SK-N-SH (cell line): ENCODE data around the gene FOXL2NB. TPM values are rescaled to one million over a fixed set of nuclear protein-coding genes. Genes with fewer than 3 reads are reported as not detected.
"Not testable (repeated sequence)": the region's sequence is repeated elsewhere in the genome, so short reads cannot be mapped to it uniquely, and the experiment has no call there.

Experiments used
- CTCF ChIA-PET: fragments of 300-600, 350-600 bp; formaldehyde crosslinking; extraction: SDS; loops from one replicate; lab custom pipeline; 2021; lab: Yijun Ruan, JAX
- POLR2A ChIA-PET: fragments of 350-600 bp; sonication (Branson Sonifier 250); formaldehyde crosslinking; extraction: SDS; loops from one replicate; lab custom pipeline; 2020; ENCODE audit warnings: antibody characterized with exemption, inconsistent platforms; lab: Yijun Ruan, JAX
- DNase-seq: peaks from one replicate; pipeline ENCODE4 v3.0.0; 2012
- H2AFZ ChIP-seq: fragments of 200-600 bp; sonication (generic); 2 replicates; pipeline ENCODE4 v1.8.1; 2016; ENCODE audit warnings: antibody characterized with exemption, mild to moderate bottlenecking, low read depth
- H3F3A ChIP-seq: fragments of 200-600 bp; sonication (generic); replicated peaks from 2 replicates; pipeline ENCODE3; 2016; ENCODE audit warnings: antibody characterized with exemption, mild to moderate bottlenecking; ENCODE audit not compliant: insufficient read depth
- H3K27ac ChIP-seq, 2 experiments: fragments of 200-500 bp in 1 of 2; fragments of 200-600 bp in 1 of 2; sonication (Bioruptor generic) in 1 of 2; sonication (generic), shearing (Covaris generic) in 1 of 2; 2 replicates each; pipeline versions ENCODE4 v1.5.1 to v1.6.1; 2014 to 2016; ENCODE audit warnings: low read depth in 2 of 2, inconsistent platforms in 1 of 2, low read length in 1 of 2, mild to moderate bottlenecking in 1 of 2, mixed read lengths in 1 of 2
- H3K27me3 ChIP-seq: fragments of 200-600 bp; sonication (generic), shearing (Covaris generic); 2 replicates; pipeline ENCODE4 v1.6.1; 2016; ENCODE audit warnings: mixed run types; ENCODE audit not compliant: insufficient read depth
- H3K36me3 ChIP-seq, 2 experiments: fragments of 200-500 bp in 1 of 2; fragments of 200-600 bp in 1 of 2; sonication (Bioruptor generic) in 1 of 2; sonication (generic) in 1 of 2; replicated peaks in 1 of 2; 2 replicates each; pipeline versions ENCODE3 to v1.5.1; 2014 to 2016; ENCODE audit warnings: low read length in 1 of 2, mild to moderate bottlenecking in 1 of 2; ENCODE audit not compliant: insufficient read depth in 2 of 2, control insufficient read depth in 1 of 2
- H3K4me1 ChIP-seq, 2 experiments: fragments of 200-500 bp in 1 of 2; fragments of 200-600 bp in 1 of 2; sonication (Bioruptor generic) in 1 of 2; sonication (generic), shearing (Covaris generic) in 1 of 2; 2 replicates each; pipeline versions ENCODE4 v1.5.1 to v1.6.1; 2014 to 2016; ENCODE audit warnings: low read depth in 1 of 2, low read length in 1 of 2, mixed run types in 1 of 2; ENCODE audit not compliant: insufficient read depth in 2 of 2, control insufficient read depth in 1 of 2
- H3K4me2 ChIP-seq: fragments of 200-600 bp; sonication (generic), shearing (Covaris generic); 2 replicates; pipeline ENCODE4 v1.6.1; 2017; ENCODE audit warnings: mixed run types
- H3K4me3 ChIP-seq, 2 experiments: fragments of 200-500 bp in 1 of 2; fragments of 200-600 bp in 1 of 2; sonication (Bioruptor generic) in 1 of 2; sonication (generic), shearing (Covaris generic) in 1 of 2; 2 replicates each; pipeline versions ENCODE4 v1.5.1 to v1.8.1; 2014 to 2016; ENCODE audit warnings: low read depth in 2 of 2, inconsistent platforms in 1 of 2, low read length in 1 of 2, mild to moderate bottlenecking in 1 of 2, mixed read lengths in 1 of 2, moderate library complexity in 1 of 2
- H3K79me2 ChIP-seq: fragments of 200-600 bp; sonication (generic); 2 replicates; pipeline ENCODE4 v1.8.1; 2017; ENCODE audit warnings: mild to moderate bottlenecking; ENCODE audit not compliant: insufficient read depth
- H3K9ac ChIP-seq: fragments of 200-600 bp; sonication (generic); 2 replicates; pipeline ENCODE4 v1.6.1; 2017; ENCODE audit warnings: mixed run types
- H3K9me2 ChIP-seq: fragments of 200-600 bp; sonication (generic); 2 replicates; pipeline ENCODE4 v1.6.1; 2017; ENCODE audit warnings: mixed run types
- H3K9me3 ChIP-seq: fragments of 200-600 bp; sonication (generic); 2 replicates; pipeline ENCODE4 v1.6.1; 2017; ENCODE audit warnings: mixed run types, mild to moderate bottlenecking, moderate library complexity
- H4K20me1 ChIP-seq: fragments of 200-600 bp; sonication (generic); 2 replicates; pipeline ENCODE4 v1.6.1; 2017; ENCODE audit warnings: mild to moderate bottlenecking, mixed run types; ENCODE audit not compliant: insufficient read depth
- RAD21 ChIP-seq: IDR thresholded peaks from 2 replicates; pipeline ENCODE4 v1.6.1; 2012; ENCODE audit warnings: mild to moderate bottlenecking, low read length
- SMC3 ChIP-seq: IDR thresholded peaks from 2 replicates; pipeline ENCODE4 v1.6.1; 2012; ENCODE audit warnings: low read depth, low read length, improper control_type of control experiment
- TAF1 ChIP-seq: IDR thresholded peaks from 2 replicates; pipeline ENCODE4 v1.6.1; 2012; ENCODE audit warnings: low read depth, mild to moderate bottlenecking, low read length, moderate library complexity, borderline replicate concordance
- WGBS: methylation state at CpG from one replicate; pipeline ENCODE4 v1.1.6; 2017; ENCODE audit warnings: low lambda C conversion rate; 5-methylcytosine and 5-hydroxymethylcytosine counted together
- polyA plus RNA-seq, 3 experiments: library from polyadenylated mRNA; depleted of rRNA; stranded (reverse); fragments of >200 nt; gene quantifications; 2 replicates each; pipeline ENCODE4 v1.2.3, GENCODE V29; 2012
- TF ChIP-seq, protein P1 (sequence below): fragments of 200-600 bp; sonication (generic); IDR thresholded peaks from 2 replicates; pipeline ENCODE4 v1.6.1; 2017; ENCODE audit warnings: antibody characterized with exemption, mild to moderate bottlenecking, moderate library complexity

Gene FOXL2NB
- polyA plus RNA-seq, 1 of the 3 experiments (the other 2 are of a cell fraction), result not detected

- H3K9me3 ChIP-seq, POLR2A ChIA-PET, H4K20me1 ChIP-seq, H3K9me2 ChIP-seq, H3K27me3 ChIP-seq, H3K36me3 ChIP-seq, H2AFZ ChIP-seq, H3K9ac ChIP-seq, DNase-seq, H3K79me2 ChIP-seq, H3K4me3 ChIP-seq: not testable (repeated sequence)
- H3F3A ChIP-seq, result peaks cover 15% of the 10 kb centered on the region
- WGBS, result 75% methylated on average over 5 of the region's 6 CpGs
- CTCF ChIA-PET, result interaction anchor here (1.0 to 15.8 kb wide), 20 partner anchors 10 to 517 kb away, joined by 3 to 298 read pairs (median 6); partner anchors contain the start of genes CEP70 and PIK3CB
- peak overlapping the region in 1 of 2 experiments; percentile 65; a peak in 2 of 4 replicates for H3K27ac ChIP-seq
- H3K4me1 ChIP-seq, result peaks cover 2 to 11% of the 10 kb centered on the region in 2 experiments; a peak in 2 of 4 replicates
- TF ChIP-seq, protein P1, sequence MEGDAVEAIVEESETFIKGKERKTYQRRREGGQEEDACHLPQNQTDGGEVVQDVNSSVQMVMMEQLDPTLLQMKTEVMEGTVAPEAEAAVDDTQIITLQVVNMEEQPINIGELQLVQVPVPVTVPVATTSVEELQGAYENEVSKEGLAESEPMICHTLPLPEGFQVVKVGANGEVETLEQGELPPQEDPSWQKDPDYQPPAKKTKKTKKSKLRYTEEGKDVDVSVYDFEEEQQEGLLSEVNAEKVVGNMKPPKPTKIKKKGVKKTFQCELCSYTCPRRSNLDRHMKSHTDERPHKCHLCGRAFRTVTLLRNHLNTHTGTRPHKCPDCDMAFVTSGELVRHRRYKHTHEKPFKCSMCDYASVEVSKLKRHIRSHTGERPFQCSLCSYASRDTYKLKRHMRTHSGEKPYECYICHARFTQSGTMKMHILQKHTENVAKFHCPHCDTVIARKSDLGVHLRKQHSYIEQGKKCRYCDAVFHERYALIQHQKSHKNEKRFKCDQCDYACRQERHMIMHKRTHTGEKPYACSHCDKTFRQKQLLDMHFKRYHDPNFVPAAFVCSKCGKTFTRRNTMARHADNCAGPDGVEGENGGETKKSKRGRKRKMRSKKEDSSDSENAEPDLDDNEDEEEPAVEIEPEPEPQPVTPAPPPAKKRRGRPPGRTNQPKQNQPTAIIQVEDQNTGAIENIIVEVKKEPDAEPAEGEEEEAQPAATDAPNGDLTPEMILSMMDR, result peak; percentile 30
- peak overlapping the region; percentile 69 for H3K4me2 ChIP-seq
Measured at GRCh38 chr3:138922400-138922799, 24.6 kb upstream of the FOXL2NB start.

DNA sequence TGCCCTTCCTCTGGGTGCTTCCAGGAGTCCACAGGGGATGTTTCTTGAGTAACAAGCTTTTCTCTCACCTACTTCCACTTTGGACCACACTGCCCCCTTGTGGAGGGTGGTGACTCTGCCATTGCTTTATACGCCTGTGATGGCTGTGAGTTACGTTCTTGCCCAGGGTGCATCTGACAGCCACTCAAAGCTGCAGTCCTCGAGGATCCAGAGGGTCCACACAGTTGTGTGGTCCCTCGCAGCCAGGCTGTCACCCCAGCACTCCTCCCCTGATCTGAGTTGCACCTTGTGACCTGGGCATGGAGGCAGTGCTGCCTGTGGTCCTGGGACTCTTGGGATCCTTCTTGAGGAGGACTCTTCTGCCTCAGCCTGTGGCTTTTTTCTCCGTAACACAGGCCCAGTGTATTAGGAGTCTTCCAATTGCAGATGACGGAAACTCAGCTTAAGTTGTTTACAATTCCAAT lies 23.5 kb upstream of the FOXL2NB start:
- Histone ChIP-seq H3K27me3 (no peaks in the 10 kb centered on the region; the same call in 1 of the 2 replicates), H3K9me2 (no peaks in the 10 kb centered on the region), H2AFZ (no peak overlapping the region), H3K27ac (no peak overlapping the region), H3F3A (peaks cover 15% of the 10 kb centered on the region), H3K4me1 (peaks cover 2 to 11% of the 10 kb centered on the region in 2 experiments; a peak in 2 of 4 replicates), H3K4me2 (no peak overlapping the region), H3K36me3 (no peaks in the 10 kb centered on the region), H4K20me1 (no peaks in the 10 kb centered on the region), H3K4me3 (peak overlapping the region in 1 of 2 experiments; percentile 34; a peak in 1 of 4 replicates)
- ChIA-PET POLR2A (interaction anchor here (1.1 kb wide), 1 partner anchor 448 kb away, joined by 3 read pairs; no protein-coding TSS in a partner anchor), CTCF (interaction anchor here (0.6 to 15.8 kb wide), 72 partner anchors 8 to 587 kb away, joined by 3 to 298 read pairs (median 4); partner anchors contain the start of genes CEP70, ESYT3 and PIK3CB)
- peak; percentile 72 for DNase-seq
- TF ChIP-seq RAD21 (peak; percentile 73), TAF1 (no peak), SMC3 (peak; percentile 77)
- TF ChIP-seq, protein P1, result peak; percentile 83
- TF ChIP-seq, all 33 proteins: peak for 3
- Histone ChIP-seq H3K9ac (no peak overlapping the region), H3K79me2 (no peaks in the 10 kb centered on the region), H3K9me3 (no peaks in the 10 kb centered on the region)
- 21% methylated on average over 6 of the region's 6 CpGs for WGBS
